GM12865 (cell line): ENCODE results near the gene SPHK1.

Experiments used
- DNase-seq: peaks from one replicate; pipeline ENCODE4 v3.0.0; 2010; ENCODE audit warnings: low read depth
- H3K4me3 ChIP-seq: 2 replicates; pipeline ENCODE4 v1.5.1; 2011; ENCODE audit warnings: mild to moderate bottlenecking, low read depth, low read length, control low read depth
- TF ChIP-seq, protein P1 (sequence below): IDR thresholded peaks from 2 replicates; pipeline ENCODE4 v1.5.1; 2011; ENCODE audit warnings: low read length, control low read depth, low read depth, inconsistent platforms; ENCODE audit not compliant: insufficient read depth; ENCODE audit errors: missing control alignments

SPHK1 gene

GRCh38 chr17:76386966-76387765, 2.8 kb downstream of the SPHK1 start:
- DNase-seq = no peak
- TF ChIP-seq, protein P1, sequence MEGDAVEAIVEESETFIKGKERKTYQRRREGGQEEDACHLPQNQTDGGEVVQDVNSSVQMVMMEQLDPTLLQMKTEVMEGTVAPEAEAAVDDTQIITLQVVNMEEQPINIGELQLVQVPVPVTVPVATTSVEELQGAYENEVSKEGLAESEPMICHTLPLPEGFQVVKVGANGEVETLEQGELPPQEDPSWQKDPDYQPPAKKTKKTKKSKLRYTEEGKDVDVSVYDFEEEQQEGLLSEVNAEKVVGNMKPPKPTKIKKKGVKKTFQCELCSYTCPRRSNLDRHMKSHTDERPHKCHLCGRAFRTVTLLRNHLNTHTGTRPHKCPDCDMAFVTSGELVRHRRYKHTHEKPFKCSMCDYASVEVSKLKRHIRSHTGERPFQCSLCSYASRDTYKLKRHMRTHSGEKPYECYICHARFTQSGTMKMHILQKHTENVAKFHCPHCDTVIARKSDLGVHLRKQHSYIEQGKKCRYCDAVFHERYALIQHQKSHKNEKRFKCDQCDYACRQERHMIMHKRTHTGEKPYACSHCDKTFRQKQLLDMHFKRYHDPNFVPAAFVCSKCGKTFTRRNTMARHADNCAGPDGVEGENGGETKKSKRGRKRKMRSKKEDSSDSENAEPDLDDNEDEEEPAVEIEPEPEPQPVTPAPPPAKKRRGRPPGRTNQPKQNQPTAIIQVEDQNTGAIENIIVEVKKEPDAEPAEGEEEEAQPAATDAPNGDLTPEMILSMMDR = no peak
- H3K4me3 ChIP-seq = no peak overlapping the region

GRCh38 chr17:76388966-76389888, 4.8 kb downstream of the SPHK1 start:
- no peak overlapping the region for H3K4me3 ChIP-seq
- DNase-seq = no peak
- TF ChIP-seq, protein P1 = no peak

DNA sequence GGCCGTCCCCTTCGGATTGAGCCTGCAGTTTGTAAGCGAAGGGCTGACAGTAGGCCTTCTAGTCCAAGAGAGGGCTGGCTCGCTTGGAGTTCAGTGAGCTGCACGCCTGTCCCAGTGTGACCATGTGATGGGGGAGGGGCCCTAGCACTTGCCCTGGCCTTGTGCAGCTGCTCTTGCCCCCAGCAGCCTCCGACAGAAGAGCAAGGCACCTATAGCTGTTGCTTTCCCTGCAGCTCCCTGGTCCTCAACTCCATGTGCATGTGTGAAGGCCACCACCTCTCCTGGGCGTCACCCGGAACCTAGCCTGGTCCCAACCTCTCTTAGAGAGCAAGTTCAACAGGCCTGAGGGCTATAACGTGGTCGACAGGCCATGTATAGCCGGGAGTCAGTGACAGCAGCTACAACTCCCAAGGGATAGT, 5.6 kb downstream of the SPHK1 start:
- H3K4me3 ChIP-seq = no peak overlapping the region
- TF ChIP-seq, protein P1 = no peak
- no peak for DNase-seq

DNA sequence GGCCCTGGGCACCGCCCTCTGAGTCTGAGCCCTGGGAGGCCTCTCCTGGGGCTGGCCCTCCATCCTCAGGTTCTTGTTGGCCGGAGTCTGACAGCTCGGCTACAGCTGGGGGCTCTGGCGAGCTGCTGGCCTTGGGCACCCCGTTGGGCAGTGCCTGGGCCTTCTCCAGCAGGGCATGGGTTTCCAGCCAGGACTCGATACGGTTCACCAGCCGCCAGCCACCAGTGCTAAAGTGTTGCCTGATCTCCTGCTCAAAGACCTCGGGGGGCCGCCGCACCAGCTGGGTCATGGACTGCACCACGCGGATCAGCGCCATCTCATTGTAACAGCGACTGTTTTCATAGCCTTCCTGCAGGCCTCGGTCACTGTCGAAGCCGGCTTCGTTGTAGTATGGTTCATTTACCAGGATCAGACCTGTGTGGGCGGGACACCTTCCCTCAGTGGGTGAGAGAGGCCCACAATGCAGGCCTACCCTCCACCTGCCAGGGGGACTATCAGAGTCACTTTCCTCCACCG, 6.8 kb downstream of the SPHK1 start:
- DNase-seq = no peak
- H3K4me3 ChIP-seq = no peak overlapping the region
- TF ChIP-seq, protein P1 = no peak

GRCh38 chr17:76394166-76394565, 9.8 kb downstream of the SPHK1 start:
- TF ChIP-seq, protein P1 = no peak
- DNase-seq = no peak
- no peak overlapping the region for H3K4me3 ChIP-seq

- no peak for DNase-seq
- TF ChIP-seq, protein P1 = no peak
- H3K4me3 ChIP-seq = no peak overlapping the region
Measured at GRCh38 chr17:76395980-76396379, 11.6 kb downstream of the SPHK1 start.
